ENCODE measurements around the gene C4BPB.
"Not testable (repeated sequence)": the region's sequence is repeated elsewhere in the genome, so short reads cannot be mapped to it uniquely, and the experiment has no call there.

C4BPB gene, protein sequence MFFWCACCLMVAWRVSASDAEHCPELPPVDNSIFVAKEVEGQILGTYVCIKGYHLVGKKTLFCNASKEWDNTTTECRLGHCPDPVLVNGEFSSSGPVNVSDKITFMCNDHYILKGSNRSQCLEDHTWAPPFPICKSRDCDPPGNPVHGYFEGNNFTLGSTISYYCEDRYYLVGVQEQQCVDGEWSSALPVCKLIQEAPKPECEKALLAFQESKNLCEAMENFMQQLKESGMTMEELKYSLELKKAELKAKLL

DNA sequence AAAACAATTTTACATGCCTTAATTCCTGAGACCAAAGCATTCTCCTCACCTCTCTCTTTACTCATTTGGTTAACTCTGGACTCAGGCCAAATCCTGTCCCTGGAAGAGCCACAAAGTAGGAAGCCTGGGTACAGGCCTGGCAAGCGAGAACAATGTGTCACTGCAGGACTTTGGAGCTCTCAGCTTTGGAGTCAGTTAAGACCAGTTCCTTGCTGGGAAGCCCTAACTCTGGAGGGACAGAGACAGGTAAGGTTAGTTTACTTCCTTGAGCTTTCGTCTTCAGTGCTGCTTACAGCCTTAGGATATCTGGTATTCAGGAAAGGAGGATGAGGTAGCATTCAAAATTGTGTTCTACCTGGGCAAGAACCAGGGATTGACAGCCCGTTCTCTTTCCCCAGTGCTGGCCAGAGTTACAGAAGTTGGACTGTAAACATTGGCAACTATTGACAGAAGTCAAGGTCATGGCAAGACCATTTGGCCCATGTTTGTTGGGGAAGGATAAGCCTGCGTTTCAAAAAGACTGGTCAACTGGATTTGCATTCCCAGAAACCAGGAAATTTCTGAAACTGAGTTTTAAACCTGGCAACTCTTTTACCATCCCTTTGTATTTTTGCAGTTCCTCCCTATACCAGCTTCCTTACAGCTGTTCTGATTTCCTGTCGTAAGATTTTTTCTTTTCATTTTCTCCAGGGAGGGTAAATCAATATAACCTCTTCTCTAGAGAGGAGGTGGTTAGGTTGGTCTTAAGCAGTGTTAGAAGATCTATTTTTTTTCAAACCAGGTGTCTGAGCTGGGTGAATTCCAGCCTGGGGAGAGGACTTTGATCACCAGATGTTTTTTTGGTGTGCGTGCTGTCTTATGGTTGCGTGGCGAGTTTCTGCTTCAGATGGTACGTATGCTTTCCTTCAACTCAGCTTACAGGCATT, at the start of gene C4BPB:
TSS of gene C4BPB (plus strand) at position 160 of the 926 bp plus-strand sequence. CDS start at position 832, 672 bp downstream.
- no peak for DNase-seq (ENCODE audit: extremely low read depth in 1 of 2, low read depth in 1 of 2)

DNA sequence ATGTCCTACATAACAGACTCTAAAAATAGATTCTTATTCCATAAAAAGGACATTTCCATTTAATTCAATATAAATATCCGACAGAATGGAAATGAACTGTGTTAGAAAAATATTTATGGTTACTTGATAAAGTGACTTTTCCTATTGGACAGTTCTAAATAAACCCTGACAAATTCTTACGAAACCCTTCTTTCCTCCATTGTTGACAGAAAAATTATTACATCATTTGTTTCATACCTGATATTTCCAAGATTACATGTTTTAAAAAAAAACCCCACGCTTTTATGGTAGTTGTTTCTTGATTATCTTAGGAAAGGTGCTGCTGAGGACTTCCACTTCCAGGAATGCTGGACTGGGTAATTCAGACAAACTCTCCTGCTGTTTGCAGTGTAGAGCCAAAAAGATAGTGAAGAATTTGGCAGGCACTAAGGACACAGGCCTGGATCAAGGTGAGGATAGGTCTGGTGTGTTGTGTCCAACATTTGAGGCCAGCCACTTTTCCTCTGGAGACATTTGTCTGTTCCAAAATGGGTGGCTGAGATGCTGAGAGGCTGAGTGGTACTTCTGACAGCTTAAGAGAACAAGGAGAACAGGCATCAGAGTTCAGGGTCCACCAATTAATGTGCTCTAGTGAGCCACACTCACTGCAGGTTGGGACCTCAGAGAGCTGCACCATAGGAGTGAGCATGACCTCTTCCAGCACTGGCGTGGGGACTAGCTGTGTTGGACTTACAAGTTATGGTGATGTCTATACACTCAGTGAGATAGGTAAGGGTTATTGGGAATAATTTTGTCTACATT, 49.1 kb upstream of the C4BPB start:
- no peak for DNase-seq (ENCODE audit: extremely low read depth in 1 of 2, low read depth in 1 of 2)

DNA sequence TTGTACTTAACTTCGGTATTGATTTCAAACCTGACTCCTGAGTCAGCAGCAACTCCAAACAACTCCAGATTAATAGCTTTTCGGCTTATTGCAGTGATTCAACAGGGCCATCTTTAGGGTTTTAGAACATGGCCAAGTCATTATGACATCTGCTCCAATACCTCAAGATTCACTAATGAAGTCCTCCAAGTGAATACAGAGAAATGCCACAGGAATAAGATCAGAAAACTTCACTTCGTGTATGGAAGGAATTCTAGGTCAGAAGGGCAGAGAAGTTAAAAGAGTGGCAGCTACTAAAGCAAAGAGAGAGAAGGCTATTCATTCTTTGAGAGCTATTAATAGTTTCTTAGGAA, 48.5 kb upstream of the C4BPB start:
- DNase-seq (ENCODE audit: extremely low read depth in 1 of 2, low read depth in 1 of 2), result no peak

DNA sequence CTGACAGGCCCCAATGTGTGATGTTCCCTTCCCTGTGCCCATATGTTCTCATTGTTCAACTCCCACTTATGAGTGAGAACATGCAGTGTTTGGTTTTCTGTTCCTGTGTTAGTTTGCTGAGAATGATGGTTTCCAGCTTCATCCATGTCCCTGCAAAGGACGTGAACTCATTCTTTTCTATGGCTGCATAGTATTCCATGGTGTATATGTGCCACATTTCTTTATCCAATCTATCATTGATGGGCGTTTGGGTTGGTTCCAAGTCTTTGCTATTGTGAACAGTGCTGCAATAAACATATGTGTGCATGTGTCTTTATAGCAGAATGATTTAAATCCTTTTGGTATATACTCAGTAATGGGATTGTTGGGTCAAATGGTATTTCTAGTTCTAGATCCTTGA, 47.3 kb upstream of the C4BPB start:
- not testable (repeated sequence) for DNase-seq (ENCODE audit: extremely low read depth in 1 of 2, low read depth in 1 of 2)

DNA sequence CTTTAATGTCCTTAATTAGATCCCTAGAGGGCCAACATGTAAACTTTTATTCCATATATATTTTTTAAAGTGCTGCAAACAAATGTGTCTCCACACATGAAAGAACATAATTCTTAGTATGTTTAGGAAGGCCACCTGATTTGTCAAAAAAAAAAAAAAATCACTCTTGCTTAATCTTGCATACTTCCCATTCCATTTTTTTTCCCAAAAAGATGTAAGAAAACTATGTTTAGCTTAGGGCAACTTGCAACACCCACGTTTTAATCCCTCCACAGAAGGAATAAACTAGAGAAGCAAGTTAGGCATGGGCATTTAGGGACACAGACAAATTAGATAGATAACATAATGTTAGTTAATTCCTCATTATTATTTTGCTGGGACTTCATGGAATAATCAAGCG, 43.2 kb upstream of the C4BPB start:
- DNase-seq (ENCODE audit: extremely low read depth in 1 of 2, low read depth in 1 of 2), result no peak

- no peak for DNase-seq (ENCODE audit: extremely low read depth in 1 of 2, low read depth in 1 of 2)
Observed at GRCh38 chr1:207047505-207047904, 41.2 kb upstream of the C4BPB start.

- no peak for DNase-seq (ENCODE audit: extremely low read depth in 1 of 2, low read depth in 1 of 2)
Observed at GRCh38 chr1:207048041-207048440, 40.6 kb upstream of the C4BPB start.

- DNase-seq (ENCODE audit: extremely low read depth in 1 of 2, low read depth in 1 of 2), result no peak
Observed at GRCh38 chr1:207049054-207049453, 39.6 kb upstream of the C4BPB start.

- DNase-seq (ENCODE audit: extremely low read depth in 1 of 2, low read depth in 1 of 2), result no peak
Observed at GRCh38 chr1:207049514-207049913, 39.1 kb upstream of the C4BPB start.

GRCh38 chr1:207049974-207050391, 38.7 kb upstream of the C4BPB start:
- peak in 1 of 2 donors; percentile 25 for DNase-seq (ENCODE audit: extremely low read depth in 1 of 2, low read depth in 1 of 2)

GRCh38 chr1:207050480-207051190, 38.0 kb upstream of the C4BPB start:
- DNase-seq (ENCODE audit: extremely low read depth in 1 of 2, low read depth in 1 of 2), result peak; percentile 75 to 82

DNA sequence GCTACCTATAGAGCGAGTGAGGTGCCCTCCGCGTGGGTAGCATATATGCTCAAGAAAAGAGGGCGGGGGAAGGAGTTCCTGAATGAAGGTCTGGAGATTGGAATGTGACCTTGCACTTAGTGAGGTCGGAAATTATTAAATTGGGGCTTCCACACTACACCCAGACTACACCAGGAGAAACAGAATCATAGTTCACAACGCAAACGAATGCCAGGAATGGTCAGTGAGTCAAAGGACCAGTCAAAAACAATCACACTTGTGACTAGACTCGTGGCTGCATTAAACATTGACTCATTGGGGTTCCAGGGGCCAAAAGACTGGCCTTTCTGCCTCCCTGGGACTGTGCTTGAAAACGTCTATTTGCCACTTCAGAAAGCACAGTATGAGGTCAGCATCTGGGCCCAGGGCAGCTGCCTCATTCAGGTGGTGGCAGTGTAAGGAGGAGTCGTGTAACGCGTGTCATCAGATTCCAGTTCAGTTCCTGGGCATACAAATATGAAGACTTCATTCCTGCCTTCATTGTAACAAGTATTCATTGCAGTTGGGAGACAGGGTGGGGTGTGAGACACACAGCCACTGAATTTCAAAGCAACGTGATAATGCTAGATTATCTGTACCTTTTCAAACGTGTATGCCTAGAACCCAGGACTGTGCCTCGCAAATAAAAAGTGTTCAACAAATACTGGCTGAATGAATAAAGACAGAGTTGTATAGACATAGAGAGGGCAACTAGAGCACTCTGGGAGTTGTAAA, 37.3 kb upstream of the C4BPB start, which contains the start of gene YOD1:
TSS of gene YOD1 (minus strand) at position 18 of the 753 bp plus-strand sequence. CDS start 178 bp downstream, outside the sequence.
- peak in 1 of 2 donors; percentile 16 for DNase-seq (ENCODE audit: extremely low read depth in 1 of 2, low read depth in 1 of 2)

GRCh38 chr1:207052911-207053769, 35.5 kb upstream of the C4BPB start, which contains the start of gene PFKFB2:
PFKFB2 (plus strand) TSS chr1:207053275; CDS start chr1:207054718, 1,443 bp downstream.
- peak; percentile 80 to 91 for DNase-seq (ENCODE audit: extremely low read depth in 1 of 2, low read depth in 1 of 2)

DNA sequence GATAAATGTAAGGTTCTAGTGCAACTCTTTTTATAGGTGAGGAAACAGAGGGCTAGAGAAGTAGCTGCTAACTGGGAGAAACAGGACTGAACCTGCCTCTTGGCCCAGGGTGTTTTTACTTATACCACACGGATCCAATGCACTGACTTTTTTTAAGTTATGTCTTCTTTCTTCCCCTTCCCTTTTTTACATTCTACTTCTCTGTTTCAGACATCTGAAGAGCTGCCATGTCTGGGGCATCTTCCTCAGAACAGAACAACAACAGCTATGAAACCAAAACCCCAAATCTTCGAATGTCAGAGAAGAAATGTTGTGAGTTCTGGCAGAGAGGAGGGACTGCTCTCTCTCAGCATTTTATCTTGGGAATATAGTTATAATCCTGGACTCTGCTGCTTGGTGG, 34.2 kb upstream of the C4BPB start:
- DNase-seq (ENCODE audit: extremely low read depth in 1 of 2, low read depth in 1 of 2), result no peak

- DNase-seq (ENCODE audit: extremely low read depth in 1 of 2, low read depth in 1 of 2), result no peak
Observed at GRCh38 chr1:207055386-207056001, 33.2 kb upstream of the C4BPB start.

GRCh38 chr1:207056673-207057072, 32.0 kb upstream of the C4BPB start:
- DNase-seq (ENCODE audit: extremely low read depth in 1 of 2, low read depth in 1 of 2), result no peak

DNA sequence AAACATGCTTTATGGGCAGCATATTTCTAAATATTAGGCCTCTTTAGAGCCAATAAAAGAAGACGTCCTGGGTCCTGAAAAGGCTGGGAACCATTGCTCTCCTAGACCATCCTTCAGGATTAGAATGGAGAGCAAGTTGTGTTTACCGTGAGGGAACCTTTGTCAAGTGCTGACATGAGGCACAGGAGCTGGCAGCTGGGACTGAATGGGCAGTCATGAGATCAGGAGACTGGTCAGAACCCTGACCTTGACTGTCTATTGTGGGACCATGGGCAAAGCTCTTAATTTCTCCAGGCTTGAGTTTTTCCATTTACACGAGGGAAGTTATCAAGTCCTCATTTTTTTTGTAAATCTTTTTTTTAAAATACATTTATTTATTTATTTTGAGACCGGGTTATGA, 30.4 kb upstream of the C4BPB start:
- DNase-seq (ENCODE audit: extremely low read depth in 1 of 2, low read depth in 1 of 2), result no peak

All from stimulated activated CD8-positive, alpha-beta memory T cell treated with anti-CD3 and anti-CD28 coated beads, Interleukin-7, amount 100 ng/mL, for 48 hours (primary cell).